Vagina (tissue), 2 donors: ENCODE measurements around the gene NUBPL. TPM values are rescaled to one million over a fixed set of nuclear protein-coding genes. Genes with fewer than 3 reads are reported as not detected.
"Not testable (repeated sequence)": the region's sequence is repeated elsewhere in the genome, so short reads cannot be mapped to it uniquely, and the experiment has no call there.

Experiments used
- DNase-seq, 2 donors: peaks; one replicate each; pipeline ENCODE4 v3.0.0-alpha.2; 2017; ENCODE audit errors: extremely low spot score in 2 of 2
- H3K27ac ChIP-seq: fragments of 200-600 bp; sonication (generic); one replicate; pipeline ENCODE4 v1.5.1; 2019
- H3K27me3 ChIP-seq: fragments of 200-600 bp; sonication (generic); one replicate; pipeline ENCODE4 v1.5.1; 2019
- H3K36me3 ChIP-seq, 2 donors: fragments of 200-600 bp; sonication (generic); one replicate each; pipeline ENCODE4 v1.5.1; 2017 to 2019
- H3K4me1 ChIP-seq: fragments of 200-600 bp; sonication (generic); one replicate; pipeline ENCODE4 v1.5.1; 2019
- H3K4me3 ChIP-seq, 2 donors: fragments of 200-600 bp; sonication (generic); 1 replicate in 1 of 2; 2 replicates in 1 of 2; pipeline ENCODE4 v1.5.1; 2016 to 2019
- H3K9me3 ChIP-seq: fragments of 200-600 bp; sonication (generic); one replicate; pipeline ENCODE4 v1.5.1; 2019
- CTCF ChIP-seq, 3 experiments: fragments of 450-650 bp in 2 of 3; fragments of 200-600 bp in 1 of 3; sonication (generic) in 1 of 3; IDR thresholded peaks; one replicate each; pipeline ENCODE4 v1.5.1; 2017 to 2019; ENCODE audit warnings: antibody characterized with exemption in 3 of 3, mild to moderate bottlenecking in 2 of 3, moderate library complexity in 2 of 3
- POLR2A ChIP-seq, 2 donors: fragments of 450-650 bp; IDR thresholded peaks; one replicate each; pipeline ENCODE4 v1.6.1; 2017; ENCODE audit warnings: antibody characterized with exemption in 2 of 2, mild to moderate bottlenecking in 2 of 2, moderate library complexity in 2 of 2
- POLR2AphosphoS5 ChIP-seq, 2 donors: sonication (generic); formaldehyde crosslinking; IDR thresholded peaks; one replicate each; pipeline ENCODE4 v1.9.0; 2017; ENCODE audit warnings: antibody characterized with exemption in 2 of 2, mild to moderate bottlenecking in 2 of 2, low read depth in 1 of 2; ENCODE audit not compliant: insufficient read depth in 1 of 2
- intact Hi-C: fragments of 100-400 bp; cut with DNase I; formaldehyde crosslinking; loops from one replicate; pipeline ENCODE4 v1.15.1; 2023
- total RNA-seq: library from RNA; depleted of rRNA; stranded (reverse); fragments of >200 nt; gene quantifications from one replicate; pipeline ENCODE4 v1.2.3, GENCODE V29; 2016

The NUBPL gene
- total RNA-seq, 1 donor from 2014 or later, result 8.6 TPM

- no peaks in the 10 kb centered on the region for H3K9me3 ChIP-seq
- H3K4me1 ChIP-seq, result no peaks in the 10 kb centered on the region
- no peak overlapping the region for H3K4me3 ChIP-seq
- no peak for DNase-seq
- TF ChIP-seq CTCF (IDR thresholded peaks at IDR 0.05) (no peak), POLR2A (IDR thresholded peaks at IDR 0.05) (no peak), POLR2AphosphoS5 (IDR thresholded peaks at IDR 0.05; ENCODE audit: insufficient read depth in 1 of 2, low read depth in 1 of 2) (no peak)
- intact Hi-C loops, result no loop called here
- H3K27ac ChIP-seq, result no peak overlapping the region
- H3K36me3 ChIP-seq, result peaks cover 0 to 13% of the 10 kb centered on the region in 2 donors
- no peaks in the 10 kb centered on the region for H3K27me3 ChIP-seq
Observed at GRCh38 chr14:31705731-31706130, 144.5 kb downstream of the NUBPL start.

DNA sequence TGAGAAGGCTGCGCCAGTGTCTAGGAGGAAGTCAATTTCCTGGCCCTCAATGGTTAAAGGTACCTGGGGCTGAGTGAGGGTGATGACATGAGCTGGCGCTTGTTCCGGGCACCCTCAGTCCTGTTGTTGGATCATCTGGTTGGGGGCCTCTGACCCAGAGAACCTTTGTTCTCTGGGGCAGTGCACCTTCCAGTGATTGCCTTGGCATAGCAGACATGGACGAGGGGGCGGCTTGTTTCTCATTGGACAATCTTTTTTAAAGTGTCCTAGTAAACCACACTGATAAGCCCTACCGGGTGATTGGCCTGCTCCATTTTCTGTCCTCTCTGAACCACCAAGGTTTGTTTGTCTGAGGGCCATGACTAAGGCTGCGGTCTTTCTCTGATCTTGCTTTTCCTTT is 147.5 kb downstream of the NUBPL start:
- H3K27me3 ChIP-seq, H3K9me3 ChIP-seq, H3K27ac ChIP-seq, intact Hi-C loops, H3K4me1 ChIP-seq, DNase-seq, H3K4me3 ChIP-seq: not testable (repeated sequence)
- peaks cover 0 to 13% of the 10 kb centered on the region in 2 donors for H3K36me3 ChIP-seq

GRCh38 chr14:31712244-31713127 is 151.3 kb downstream of the NUBPL start:
- intact Hi-C loops, result no loop called here
- Histone ChIP-seq H3K4me3 (no peak overlapping the region), H3K36me3 (no peaks in the 10 kb centered on the region), H3K27ac (no peak overlapping the region), H3K27me3 (no peaks in the 10 kb centered on the region), H3K9me3 (no peaks in the 10 kb centered on the region), H3K4me1 (peaks cover 7% of the 10 kb centered on the region)
- DNase-seq, result no peak
- TF ChIP-seq POLR2AphosphoS5 (IDR thresholded peaks at IDR 0.05; ENCODE audit: insufficient read depth in 1 of 2, low read depth in 1 of 2) (no peak), POLR2A (IDR thresholded peaks at IDR 0.05) (no peak), CTCF (IDR thresholded peaks at IDR 0.05) (no peak)

- DNase-seq, result no peak
- H3K36me3 ChIP-seq, result no peaks in the 10 kb centered on the region
- no peak for TF ChIP-seq POLR2A (IDR thresholded peaks at IDR 0.05)
- no peak for TF ChIP-seq POLR2AphosphoS5 (IDR thresholded peaks at IDR 0.05; ENCODE audit: insufficient read depth in 1 of 2, low read depth in 1 of 2)
- no peak for TF ChIP-seq CTCF (IDR thresholded peaks at IDR 0.05)
- no peak overlapping the region for H3K27ac ChIP-seq
- intact Hi-C loops, result no loop called here
- peaks cover 10% of the 10 kb centered on the region for H3K4me1 ChIP-seq
- no peak overlapping the region for H3K4me3 ChIP-seq
- no peaks in the 10 kb centered on the region for H3K9me3 ChIP-seq
- H3K27me3 ChIP-seq, result no peaks in the 10 kb centered on the region
Observed at GRCh38 chr14:31716208-31716607, 155.0 kb downstream of the NUBPL start.

DNA sequence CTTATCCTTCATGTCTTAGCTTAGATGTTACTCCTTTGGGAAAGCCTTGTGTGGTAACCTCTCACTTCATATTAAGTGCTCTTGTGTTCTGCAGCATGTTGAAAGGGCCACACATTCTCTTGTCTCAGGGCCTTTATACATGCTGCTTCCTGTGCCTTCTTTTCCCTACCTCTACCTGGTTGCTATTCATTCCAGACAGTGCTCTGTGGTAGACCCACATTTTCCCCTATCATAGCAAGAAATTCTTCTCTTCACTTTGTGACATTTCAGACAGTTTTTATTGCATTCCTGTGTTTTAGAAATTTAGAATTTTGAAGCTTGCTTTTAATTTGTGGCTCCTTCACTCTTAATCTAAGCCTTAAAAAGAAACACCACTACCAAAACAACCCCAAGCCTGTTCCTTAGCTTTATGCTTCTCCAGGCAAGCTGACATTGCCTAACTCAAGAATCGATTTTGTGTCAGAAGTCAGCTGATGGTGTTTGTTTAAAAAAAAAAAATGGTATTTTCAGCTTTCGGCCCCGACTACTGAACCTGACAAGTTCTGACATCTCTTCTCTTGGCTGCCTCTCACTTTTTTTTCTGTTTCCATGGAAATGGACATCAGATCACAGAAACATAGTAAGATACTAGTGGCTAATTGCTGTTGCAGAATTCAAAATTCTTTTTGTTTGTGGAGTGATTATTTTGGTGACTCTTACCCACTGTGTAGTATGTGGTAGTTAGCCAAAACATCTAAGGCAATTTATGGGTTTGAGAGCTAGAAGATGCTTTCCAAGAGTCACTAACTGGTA is 156.3 kb downstream of the NUBPL start:
- H3K36me3 ChIP-seq, result no peaks in the 10 kb centered on the region
- H3K4me1 ChIP-seq, result peaks cover 10% of the 10 kb centered on the region
- no peaks in the 10 kb centered on the region for H3K9me3 ChIP-seq
- no peaks in the 10 kb centered on the region for H3K27me3 ChIP-seq
- intact Hi-C loops, result no loop called here
- no peak overlapping the region for H3K27ac ChIP-seq
- DNase-seq, result no peak
- TF ChIP-seq CTCF (IDR thresholded peaks at IDR 0.05) (no peak), POLR2A (IDR thresholded peaks at IDR 0.05) (no peak), POLR2AphosphoS5 (IDR thresholded peaks at IDR 0.05; ENCODE audit: insufficient read depth in 1 of 2, low read depth in 1 of 2) (no peak)
- no peak overlapping the region for H3K4me3 ChIP-seq
